Upper lobe of left lung (tissue), 6 donors: ENCODE results near the gene TERT. TPM values are rescaled to one million over a fixed set of nuclear protein-coding genes. Genes with fewer than 3 reads are reported as not detected.
A peak's percentile ranks its signal among the peaks of the same experiment; 100 is the strongest.

Source experiments
- ATAC-seq, 2 donors: fragments of 200-7000 bp; cut with Tn5 transposase; one replicate each; pipeline ENCODE4 v1.9.1; 2022; ENCODE audit warnings: mild to moderate bottlenecking in 2 of 2, moderate library complexity in 2 of 2; ENCODE audit not compliant: low FRiP score in 2 of 2
- DNase-seq, 2 donors: peaks; one replicate each; pipeline ENCODE4 v3.0.0-alpha.2; 2019 to 2020
- H3K27ac ChIP-seq, 4 donors: fragments of 200-600 bp; sonication (generic); one replicate each; pipeline ENCODE4 v1.5.1; 2016 to 2019
- H3K27me3 ChIP-seq, 4 donors: fragments of 200-600 bp; sonication (generic); one replicate each; pipeline ENCODE4 v1.5.1; 2017 to 2019
- H3K36me3 ChIP-seq, 4 donors: fragments of 200-600 bp; sonication (generic); one replicate each; pipeline ENCODE4 v1.5.1; 2016 to 2019
- H3K4me1 ChIP-seq, 4 donors: fragments of 200-600 bp; sonication (generic); one replicate each; pipeline ENCODE4 v1.5.1; 2018 to 2019
- H3K4me3 ChIP-seq, 4 donors: fragments of 200-600 bp; sonication (generic); one replicate each; pipeline ENCODE4 v1.5.1; 2017 to 2019; ENCODE audit warnings: mild to moderate bottlenecking in 2 of 4, moderate library complexity in 1 of 4
- H3K9me3 ChIP-seq, 4 donors: fragments of 200-600 bp; sonication (generic); one replicate each; pipeline ENCODE4 v1.5.1; 2018 to 2019
- CTCF ChIP-seq, 6 experiments: fragments of 450-650 bp in 4 of 6; fragments of 200-600 bp in 2 of 6; sonication (generic) in 2 of 6; IDR thresholded peaks; one replicate each; pipeline ENCODE4 v1.5.1; 2016 to 2019; ENCODE audit warnings: antibody characterized with exemption in 6 of 6
- EP300 ChIP-seq, 4 donors: sonication (generic); formaldehyde crosslinking; IDR thresholded peaks; one replicate each; pipeline ENCODE4 v1.5.1; 2017; ENCODE audit warnings: antibody characterized with exemption in 4 of 4, control low read depth in 2 of 4
- POLR2A ChIP-seq, 4 donors: fragments of 450-650 bp; IDR thresholded peaks; one replicate each; pipeline ENCODE4 v1.5.1; 2016 to 2017; ENCODE audit warnings: antibody characterized with exemption in 4 of 4, mild to moderate bottlenecking in 2 of 4
- POLR2AphosphoS5 ChIP-seq, 2 donors: sonication (generic); formaldehyde crosslinking; IDR thresholded peaks; one replicate each; pipeline ENCODE4 v1.5.1; 2017; ENCODE audit warnings: antibody characterized with exemption in 2 of 2
- WGBS, 2 donors: methylation state at CpG; one replicate each; pipeline ENCODE4 v1.1.5; 2017 to 2018; 5-methylcytosine and 5-hydroxymethylcytosine counted together
- small RNA-seq, 4 donors: library from RNA; depleted of rRNA; stranded (forward); fragments of <200 nt; gene quantifications; one replicate each; pipeline ENCODE3, GENCODE V24; 2016
- total RNA-seq, 6 donors: library from RNA; depleted of rRNA in 4 of 6; stranded (reverse); fragments of >200 nt in 4 of 6; gene quantifications; one replicate each; pipeline versions ENCODE4 v1.1.0 to v1.2.1, GENCODE V29; 2016 to 2021
- donor health status: DM: no; HTN: no; CAD: no; lungs with moderate emphysema.
- donor health status: DM: no; HTN: yes; CAD: no; lungs with severe emphysema.

Gene TERT
- total RNA-seq, 6 donors from 2014 or later = 0.06 to 0.07 TPM; not detected in 4

GRCh38 chr5:1203311-1203967, 91.4 kb downstream of the TERT start:
- H3K36me3 ChIP-seq = no peaks in the 10 kb centered on the region
- no peaks in the 10 kb centered on the region for H3K9me3 ChIP-seq
- 89 to 100% methylated on average over 7 to 18 of the region's 24 CpGs for WGBS, 2 donors
- peaks cover 0 to 4% (median 0%) of the 10 kb centered on the region in 4 donors for H3K4me1 ChIP-seq
- no peaks in the 10 kb centered on the region for H3K27me3 ChIP-seq
- no peak for TF ChIP-seq POLR2AphosphoS5 (IDR thresholded peaks at IDR 0.05)
- no peak for TF ChIP-seq EP300 (IDR thresholded peaks at IDR 0.05)
- TF ChIP-seq CTCF (IDR thresholded peaks at IDR 0.05) = no peak
- TF ChIP-seq POLR2A (IDR thresholded peaks at IDR 0.05) = no peak
- ATAC-seq = no peak
- DNase-seq = peak in 1 of 2 donors; percentile 69
- no peak overlapping the region for H3K27ac ChIP-seq
- no peak overlapping the region for H3K4me3 ChIP-seq

Small RNAs within 50 kb of the gene (small RNA-seq; reads per million reads assigned to genes)
- gene MIR4457 = 0 reads per million in 4 donors

Other genes starting within 250 kb of the TERT start
- 100 to 1,000 TPM in 1 of 6 donors, 10 to 100 TPM in 5; 31.3 to 138 (median 48.5) TPM for gene SLC12A7, start 183.0 kb downstream of the TERT start, total RNA-seq
- under 1 TPM in 2 of 6 donors, not detected in 4; 0.03 to 0.06 TPM for gene SLC6A19, start 93.5 kb downstream of the TERT start, total RNA-seq
- gene SLC6A18, start 69.7 kb downstream of the TERT start, total RNA-seq = not detected
- gene CLPTM1L, start 50.0 kb upstream of the TERT start, total RNA-seq = 100 to 1,000 TPM; 135 to 311 (median 204) TPM
- gene SLC6A3, start 150.4 kb upstream of the TERT start, total RNA-seq = 1 to 10 TPM in 1 of 6 donors, under 1 TPM in 3, not detected in 2; 0.15 to 1.2 (median 0.36) TPM
- 100 to 1,000 TPM; 403 to 922 (median 538) TPM for gene LPCAT1, start 228.9 kb upstream of the TERT start, total RNA-seq